HG02885 (cell line): ENCODE measurements around the gene DCXR.

Experiments
- ATAC-seq: cut with Tn5 transposase; IDR thresholded peaks from one replicate; pipeline ENCODE4 v1.9.1; 2021; ENCODE audit warnings: mild to moderate bottlenecking; ENCODE audit not compliant: unreplicated experiment, poor library complexity

The DCXR gene

GRCh38 chr17:82003411-82004381 lies 33.8 kb downstream of the DCXR start:
- ATAC-seq, result no peak

- ATAC-seq, result no peak
Observed at GRCh38 chr17:82001571-82002056, 35.9 kb downstream of the DCXR start.

- ATAC-seq, result no peak
Observed at GRCh38 chr17:82000803-82001570, 36.5 kb downstream of the DCXR start.

GRCh38 chr17:81999976-82000802 lies 37.3 kb downstream of the DCXR start:
- ATAC-seq, result no peak

- no peak for ATAC-seq
Observed at GRCh38 chr17:81999587-81999975, 37.9 kb downstream of the DCXR start.

DNA sequence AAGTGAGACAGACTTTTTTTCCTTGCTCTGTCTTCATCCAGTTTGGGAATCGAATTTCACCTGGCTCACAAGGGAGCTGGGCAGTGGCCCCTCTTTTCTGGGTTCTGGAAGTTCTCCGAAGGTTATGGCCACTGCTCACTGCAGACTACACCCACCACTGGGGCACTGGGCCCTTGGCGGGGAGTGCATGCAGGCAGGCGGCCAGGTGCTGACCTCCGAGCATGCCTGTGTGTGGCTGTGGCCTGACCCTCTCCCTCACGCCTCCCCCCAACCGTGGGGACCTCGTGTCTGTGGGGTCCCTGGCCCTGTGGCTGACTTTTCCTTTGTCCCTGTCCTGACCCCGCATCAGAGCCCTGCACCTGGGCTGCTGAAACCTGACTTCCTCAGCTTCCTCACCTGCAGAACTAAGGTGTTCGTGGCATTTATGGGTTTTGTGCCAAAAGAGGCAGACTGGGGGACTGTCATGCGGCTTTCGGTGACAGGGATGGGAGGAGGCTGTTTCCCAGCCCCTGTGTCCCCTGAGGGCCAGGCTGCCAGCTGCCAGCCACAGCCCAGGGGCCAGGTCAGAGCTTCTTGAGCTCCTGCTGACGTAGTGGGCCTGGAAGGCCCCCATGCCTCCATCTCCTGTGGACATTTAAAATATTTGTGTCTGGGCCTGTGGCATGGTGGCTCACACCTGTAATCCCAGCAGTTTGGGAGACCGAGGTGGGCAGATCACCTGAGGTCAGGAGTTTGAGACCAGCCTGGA lies 38.6 kb downstream of the DCXR start:
- no peak for ATAC-seq

GRCh38 chr17:81998212-81998611 lies 39.3 kb downstream of the DCXR start:
- ATAC-seq, result no peak

- no peak for ATAC-seq
Observed at GRCh38 chr17:81996757-81997441, 40.6 kb downstream of the DCXR start.

- no peak for ATAC-seq
Observed at GRCh38 chr17:81996232-81996756, 41.2 kb downstream of the DCXR start.

GRCh38 chr17:81995463-81996231 lies 41.9 kb downstream of the DCXR start:
- no peak for ATAC-seq

DNA sequence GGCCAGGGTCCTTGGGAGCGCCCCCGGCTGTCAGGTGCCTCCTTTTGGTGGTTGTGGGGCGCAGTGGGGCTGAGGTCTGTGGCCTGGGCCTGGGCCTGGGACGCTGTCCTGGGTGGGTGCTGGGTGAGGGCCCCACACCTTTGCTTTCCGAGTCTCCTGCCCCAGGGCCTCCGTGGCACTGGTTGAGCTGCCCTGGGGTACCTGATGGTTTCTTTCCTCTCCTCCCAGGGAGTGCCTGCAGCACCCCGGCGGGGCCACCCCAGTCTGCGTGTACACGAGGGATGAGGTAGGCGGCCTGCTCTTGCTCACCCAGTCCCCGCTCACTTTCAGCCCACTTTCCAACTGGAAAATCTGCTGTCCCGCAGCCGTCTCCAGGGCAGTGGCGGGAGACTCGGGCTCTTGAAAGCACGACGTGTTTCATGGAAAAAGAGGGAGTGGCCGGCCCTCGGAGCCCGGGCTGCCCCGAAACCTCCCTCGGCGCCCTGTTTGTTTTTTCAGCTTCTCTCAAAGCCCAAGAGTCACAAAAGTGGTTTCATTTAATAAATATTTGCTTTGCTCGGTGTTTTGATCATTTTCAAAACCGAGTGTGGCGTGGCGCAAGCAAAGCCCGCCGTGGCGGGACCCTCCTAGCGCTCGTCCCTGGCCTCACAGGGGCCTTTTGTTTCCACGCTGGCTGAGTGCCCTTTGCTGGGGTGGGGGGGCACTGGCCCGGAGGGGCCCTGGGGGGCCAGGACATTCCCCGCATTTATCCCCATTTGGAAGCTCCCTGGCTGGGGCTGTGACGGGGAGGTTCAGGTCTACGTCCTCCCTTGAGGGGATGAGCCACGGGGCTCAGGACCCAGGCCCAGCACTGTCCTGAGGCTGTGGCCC lies 42.7 kb downstream of the DCXR start:
- no peak for ATAC-seq

- no peak for ATAC-seq
Observed at GRCh38 chr17:81993729-81994592, 43.5 kb downstream of the DCXR start.

DNA sequence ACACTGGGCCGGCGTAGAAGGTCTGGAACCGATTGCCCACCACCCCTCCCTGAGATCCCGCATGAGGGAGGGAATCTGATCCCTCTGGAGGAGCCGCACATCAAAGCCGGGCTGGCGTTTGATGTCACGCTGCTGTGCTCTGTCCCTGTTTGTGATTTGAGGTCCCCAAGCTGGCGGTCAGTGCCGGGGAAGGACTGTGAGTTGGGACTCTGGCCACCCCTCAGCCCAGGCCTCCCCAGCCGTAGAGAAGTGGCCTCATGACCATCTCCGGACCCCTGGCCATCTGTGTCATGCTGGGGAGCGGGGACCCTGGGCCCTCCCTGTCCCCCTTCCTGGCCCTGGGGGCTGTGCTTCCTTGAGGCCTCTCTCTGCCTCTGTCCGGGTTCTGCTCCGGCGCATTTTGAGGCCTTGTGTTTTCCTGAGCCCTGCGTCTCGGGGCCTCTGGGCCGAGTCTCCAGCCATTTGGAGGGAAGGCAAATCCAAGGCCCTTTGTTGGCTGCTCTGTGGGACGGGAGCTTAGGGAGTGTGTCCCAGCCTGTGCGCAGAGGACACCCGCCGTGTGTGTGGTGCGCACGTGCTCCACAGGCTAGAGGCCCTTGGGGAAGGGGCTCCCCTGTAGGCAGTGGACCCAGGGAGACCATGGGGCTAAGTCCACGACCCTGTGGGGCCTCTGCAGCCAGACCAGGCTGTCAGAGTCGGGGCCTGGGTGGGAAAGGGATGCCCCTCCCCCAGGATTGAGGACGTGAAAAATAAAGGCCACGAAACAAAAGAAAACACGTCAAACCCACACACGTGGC lies 45.0 kb downstream of the DCXR start:
- ATAC-seq, result no peak

DNA sequence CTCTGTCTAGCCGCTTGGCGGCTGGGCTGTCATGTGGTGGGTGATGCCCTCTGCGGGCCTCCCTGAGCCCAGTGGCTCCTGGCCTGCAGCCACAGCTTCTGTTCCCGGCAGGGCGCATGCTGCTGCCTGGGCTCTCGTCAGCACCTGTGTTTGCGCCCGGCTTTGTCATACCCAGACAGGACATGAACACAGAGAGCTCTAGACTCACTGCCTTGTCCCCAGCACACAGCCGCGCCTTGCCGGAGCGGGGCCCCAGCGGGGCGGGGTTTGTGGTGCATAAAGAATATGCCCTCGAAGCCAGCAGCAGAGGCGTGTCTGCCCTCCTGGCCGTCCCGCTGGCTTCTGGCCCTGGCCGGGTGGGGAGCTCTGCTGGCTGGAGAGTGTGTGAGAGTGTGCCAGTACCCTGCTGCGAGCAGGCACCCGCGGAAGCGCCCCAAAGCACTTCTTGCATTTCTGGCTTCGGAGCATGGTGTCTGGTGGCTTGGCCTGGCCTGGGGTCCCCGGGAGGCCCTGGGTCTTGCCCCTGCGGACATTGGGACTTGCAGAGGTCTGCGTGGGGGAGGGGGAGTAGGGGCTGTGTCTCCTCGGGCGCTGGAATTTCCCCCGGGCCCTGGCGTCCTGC lies 45.7 kb downstream of the DCXR start:
- ATAC-seq, result no peak
